ENCODE results near the gene HSPA13. TPM values are rescaled to one million over a fixed set of nuclear protein-coding genes. Genes with fewer than 3 reads are reported as not detected.

The HSPA13 gene
- total and polyA plus RNA-seq, 2 experiments from 2014 or later: 17.7 to 39.0 TPM

- Histone ChIP-seq H3K27me3 (ENCODE audit: insufficient read depth) (no peaks in the 10 kb centered on the region), H3K9me2 (ENCODE audit: insufficient read depth) (no peaks in the 10 kb centered on the region), H3K4me3 (no peak overlapping the region), H3K27ac (ENCODE audit: low read depth) (no peak overlapping the region), H3K4me2 (no peak overlapping the region), H3K79me2 (replicated peaks; ENCODE audit: insufficient read depth) (no peaks in the 10 kb centered on the region), H2AFZ (no peak overlapping the region), H4K20me1 (replicated peaks; ENCODE audit: insufficient read depth) (no peaks in the 10 kb centered on the region), H3K36me3 (ENCODE audit: insufficient read depth) (no peaks in the 10 kb centered on the region), H3K4me1 (ENCODE audit: insufficient read depth) (no peaks in the 10 kb centered on the region), H3F3A (replicated peaks; ENCODE audit: low read depth) (no peaks in the 10 kb centered on the region)
- H3K4me3 Mint-ChIP-seq: no peak overlapping the region
- DNase-seq (ENCODE audit: low spot score) (no peak), ATAC-seq (no peak)
- H3K4me1 Mint-ChIP-seq: no peaks in the 10 kb centered on the region
- no peaks in the 10 kb centered on the region for H3K9me3 Mint-ChIP-seq
- no peaks in the 10 kb centered on the region for H3K36me3 Mint-ChIP-seq (ENCODE audit: low read depth)
- no peaks in the 10 kb centered on the region for H3K27me3 Mint-ChIP-seq (ENCODE audit: insufficient read depth, low read depth, poor library complexity)
- TF ChIP-seq REST (IDR thresholded peaks at IDR 0.05; ENCODE audit: unreplicated experiment) (no peak), ETS1 (IDR thresholded peaks at IDR 0.05) (no peak), ZNF114 (CRISPR knock-in tag; IDR thresholded peaks at IDR 0.05) (no peak), EZH2phosphoT487 (IDR thresholded peaks at IDR 0.05; ENCODE audit: unreplicated experiment) (no peak), EZH2 (IDR thresholded peaks at IDR 0.05; ENCODE audit: low read depth, unreplicated experiment) (no peak), ZNF331 (CRISPR knock-in tag; IDR thresholded peaks at IDR 0.05; ENCODE audit: low read depth) (no peak), CTCF (conservative IDR thresholded peaks at IDR 0.05; ENCODE audit: low read depth in 2 of 2) (no peak), ZNF462 (CRISPR knock-in tag; IDR thresholded peaks at IDR 0.05) (no peak), JUNB (IDR thresholded peaks at IDR 0.05; ENCODE audit: unreplicated experiment) (no peak), POLR2AphosphoS5 (IDR thresholded peaks at IDR 0.05; ENCODE audit: low read depth) (no peak), NANOG (IDR thresholded peaks at IDR 0.05; ENCODE audit: borderline replicate concordance) (no peak)
- H3K27ac Mint-ChIP-seq: no peak overlapping the region
Observed at GRCh38 chr21:14401217-14401616, 18.3 kb upstream of the HSPA13 start.
